ENCODE results near the gene TERT.

The TERT gene

DNA sequence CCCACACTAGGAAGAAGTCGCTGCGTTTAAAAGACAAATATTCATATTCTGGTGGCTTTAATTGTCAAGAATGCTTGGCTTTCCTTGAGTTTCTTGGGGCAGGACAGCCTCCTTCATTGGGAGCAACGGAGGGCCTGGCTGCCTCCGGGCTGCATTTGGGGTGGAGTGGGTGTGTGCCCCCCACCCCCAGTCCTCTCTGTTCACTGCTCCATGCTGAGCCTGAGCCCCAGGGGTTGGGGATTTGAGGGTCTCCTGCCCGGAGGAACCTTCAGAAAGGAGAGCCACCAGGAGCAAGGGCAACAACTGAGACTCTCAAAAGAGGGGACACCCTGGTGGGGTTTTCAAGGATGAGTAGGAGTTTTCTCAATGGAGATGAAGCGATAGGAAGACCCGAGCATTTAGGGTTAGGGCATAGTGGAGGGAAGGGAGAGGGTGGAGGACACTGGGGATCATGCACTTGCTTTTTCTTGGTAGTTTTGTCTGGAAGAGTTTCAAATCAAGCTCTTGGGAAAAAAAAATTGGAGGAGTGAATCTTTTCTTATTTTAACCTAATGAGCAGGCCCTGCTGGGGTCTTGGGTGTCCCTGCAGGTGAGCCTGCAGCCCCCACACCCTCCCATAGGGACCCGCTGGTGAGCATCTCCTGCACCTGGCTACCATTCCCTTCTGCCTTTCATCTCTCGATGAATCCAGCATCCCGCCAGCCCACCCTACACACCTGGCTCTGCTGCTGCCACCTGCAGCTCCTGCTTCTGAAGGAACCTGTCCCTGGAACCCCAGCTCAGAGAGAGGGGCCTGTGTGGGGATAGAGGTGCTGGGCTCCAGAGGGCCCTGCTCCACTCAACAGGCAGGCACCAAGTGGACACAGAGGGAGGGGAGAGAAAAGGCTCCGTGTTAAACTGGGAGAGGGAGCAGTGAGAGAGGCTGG is 89.3 kb downstream of the TERT start:
- DNase-seq, result no peak

GRCh38 chr5:1204693-1205242 is 90.1 kb downstream of the TERT start:
- no peak for DNase-seq

GRCh38 chr5:1203968-1204692 is 90.7 kb downstream of the TERT start:
- no peak for DNase-seq

DNA sequence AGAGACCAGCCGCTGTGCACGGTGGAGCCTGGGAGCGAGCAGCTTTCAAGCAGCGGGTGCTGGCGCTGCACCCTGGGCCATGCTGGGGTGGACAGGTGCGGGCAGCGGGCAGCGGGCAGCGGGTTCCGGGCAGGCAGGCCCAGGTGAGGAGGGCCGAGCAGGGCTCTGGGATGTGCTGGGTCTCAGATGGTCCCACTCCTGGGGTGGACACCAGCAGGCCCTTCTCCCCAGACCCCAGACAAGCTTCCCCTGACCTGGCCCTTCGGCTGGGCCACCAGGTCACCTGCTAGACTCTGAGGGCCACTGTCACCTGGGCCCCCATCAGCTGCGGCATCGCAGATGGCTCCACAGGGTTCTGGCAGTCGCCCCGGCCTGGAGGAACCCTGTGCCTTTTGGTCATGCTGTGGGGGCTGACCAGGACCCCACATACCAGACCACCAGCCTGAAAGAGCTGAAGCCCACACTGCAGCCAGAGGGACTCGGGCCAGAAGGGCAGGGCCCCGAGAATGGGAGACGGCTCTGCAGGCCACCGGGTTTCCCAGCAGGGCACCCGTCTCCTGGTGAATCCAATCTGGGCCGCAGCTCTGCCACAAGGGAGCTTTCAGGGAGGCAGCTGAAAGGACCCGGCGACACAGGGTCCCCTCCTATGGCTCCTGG is 91.4 kb downstream of the TERT start:
- no peak for DNase-seq
